GM19438 (cell line): ENCODE results near the gene SLC17A2.

Source experiments
- ATAC-seq: cut with Tn5 transposase; IDR thresholded peaks from one replicate; pipeline ENCODE4 v1.9.1; 2021; ENCODE audit warnings: low read depth; ENCODE audit not compliant: unreplicated experiment

SLC17A2 gene

DNA sequence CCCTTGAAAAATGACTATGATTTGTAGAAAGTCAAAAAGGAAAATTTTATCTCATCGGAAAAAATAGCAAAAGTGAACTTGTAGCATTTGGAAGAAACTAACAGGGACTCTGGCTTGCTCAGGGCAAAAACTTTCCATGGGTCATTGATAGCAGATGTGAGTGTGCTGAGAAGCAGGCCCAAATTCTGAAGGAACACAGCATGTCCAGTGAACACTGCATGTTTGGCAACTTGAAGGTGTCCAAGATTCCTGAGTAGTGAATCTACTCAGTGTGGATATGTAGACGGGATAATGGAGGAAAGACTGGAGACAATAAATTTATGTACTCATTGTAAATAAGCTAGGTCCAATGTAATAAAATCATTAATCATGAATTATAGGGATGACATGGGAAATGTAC, 8.2 kb downstream of the SLC17A2 start:
- ATAC-seq: no peak

DNA sequence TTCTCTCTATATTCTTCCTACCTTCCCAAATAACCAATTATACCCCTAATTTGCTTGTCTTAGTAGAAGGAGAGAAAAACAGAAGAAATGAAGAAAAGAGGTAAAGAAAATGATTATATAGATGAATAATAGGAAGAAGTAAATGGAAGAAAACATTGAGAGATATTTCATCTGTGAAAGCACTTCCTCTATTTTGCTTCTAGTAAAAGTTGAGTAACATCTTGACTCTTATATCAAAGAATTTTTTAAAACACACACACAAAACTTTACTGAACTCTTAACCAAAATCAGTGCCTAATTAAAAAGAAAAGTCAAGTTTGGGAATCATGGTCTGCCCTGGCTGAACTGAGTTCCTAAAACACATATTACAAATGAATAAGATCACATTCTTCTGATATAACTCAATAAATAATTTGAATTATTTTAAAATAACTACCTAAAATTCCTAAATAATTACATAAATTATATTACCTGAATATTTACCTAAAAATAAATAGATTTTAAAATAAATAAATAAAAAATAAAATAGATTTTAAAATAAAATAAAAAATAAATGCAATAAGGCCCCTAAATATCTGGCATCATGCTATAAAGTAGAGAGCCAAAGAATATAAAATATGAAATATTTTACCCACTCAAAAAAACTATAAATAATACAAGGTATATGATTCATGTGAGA, 8.8 kb downstream of the SLC17A2 start:
- no peak for ATAC-seq

DNA sequence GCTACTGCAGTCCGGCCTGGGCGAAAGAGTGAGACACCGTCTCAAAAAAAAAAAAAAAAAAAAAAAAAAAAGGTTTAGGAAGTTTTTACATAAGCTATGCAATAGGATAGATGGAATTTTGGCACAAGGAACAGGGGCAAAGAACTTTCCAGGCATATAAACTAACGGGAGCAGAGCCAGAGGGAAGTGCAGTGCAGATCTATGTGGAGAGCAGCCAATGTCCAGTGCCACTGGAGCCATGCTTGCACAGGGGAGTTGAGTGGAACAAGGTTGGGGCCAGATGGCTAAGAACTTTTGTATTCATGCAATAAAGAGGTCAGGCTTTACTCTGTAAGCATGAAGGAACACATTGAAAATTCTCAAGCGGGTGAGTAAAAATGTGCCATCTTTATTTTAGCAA, 10.8 kb downstream of the SLC17A2 start:
- ATAC-seq: no peak

GRCh38 chr6:25918083-25918683, 12.3 kb downstream of the SLC17A2 start:
- no peak for ATAC-seq

DNA sequence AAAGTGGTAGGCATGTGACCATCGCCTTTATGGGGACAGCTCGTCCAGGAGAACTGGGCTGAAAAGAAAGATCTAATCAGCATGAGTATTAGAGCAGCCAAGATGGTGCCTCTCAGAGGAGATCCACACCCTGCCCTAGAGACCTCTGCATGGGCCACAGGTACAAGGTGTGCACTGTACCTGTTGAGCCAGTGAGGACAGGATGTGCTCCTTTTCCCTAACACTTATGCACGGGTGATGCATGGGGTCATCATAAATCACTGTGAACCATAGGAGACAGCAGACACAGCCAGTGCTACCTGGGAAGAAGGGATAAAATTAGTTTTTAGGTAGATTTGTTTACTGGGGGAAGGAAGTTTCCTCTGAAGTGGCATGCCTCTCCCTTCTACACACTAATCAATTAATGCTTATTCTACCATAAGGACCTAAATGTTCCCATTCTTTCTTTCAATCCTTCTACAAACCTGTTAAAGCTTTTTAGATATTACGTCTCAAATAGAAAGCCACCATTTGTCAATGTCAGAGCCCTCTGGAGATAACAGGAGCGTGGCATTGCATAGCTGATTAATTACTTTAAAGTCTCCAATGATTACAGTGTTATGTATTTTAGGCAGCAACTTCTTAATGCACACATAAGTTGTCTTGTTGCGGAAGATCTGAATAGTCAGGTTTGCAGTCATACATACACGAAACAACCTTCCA, 13.6 kb downstream of the SLC17A2 start:
- no peak for ATAC-seq

- ATAC-seq: no peak
These were observed 14.2 kb downstream of the SLC17A2 start for GRCh38 chr6:25916330-25916729.

GRCh38 chr6:25913741-25914140, 16.8 kb downstream of the SLC17A2 start:
- ATAC-seq: no peak

DNA sequence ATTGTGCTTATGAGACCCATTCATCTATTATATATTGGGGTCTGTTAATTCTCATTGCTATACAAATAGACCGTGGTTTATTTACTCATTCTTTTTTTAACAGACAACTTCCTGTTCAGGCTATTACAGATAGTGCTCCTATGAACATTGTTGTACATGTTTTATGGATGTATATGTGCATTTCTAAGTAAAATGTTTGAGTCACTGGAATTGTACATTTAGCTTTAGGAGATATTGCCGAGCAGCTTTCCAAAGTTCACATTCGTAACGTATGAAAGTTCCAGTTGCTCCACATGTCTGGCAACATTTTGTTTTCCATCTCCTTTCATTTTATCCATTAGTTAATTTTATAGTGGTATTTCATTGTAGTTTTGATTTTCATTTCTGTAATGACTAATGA, 19.1 kb downstream of the SLC17A2 start:
- ATAC-seq: no peak

GRCh38 chr6:25907475-25908014, 22.9 kb downstream of the SLC17A2 start:
- ATAC-seq: no peak

GRCh38 chr6:25903467-25904099, 26.9 kb downstream of the SLC17A2 start:
- ATAC-seq: no peak

- ATAC-seq: no peak
These were observed 28.4 kb downstream of the SLC17A2 start for GRCh38 chr6:25902071-25902470.

GRCh38 chr6:25900843-25901242, 29.6 kb downstream of the SLC17A2 start:
- no peak for ATAC-seq

- ATAC-seq: no peak
These were observed 30.7 kb downstream of the SLC17A2 start for GRCh38 chr6:25899580-25900408.

DNA sequence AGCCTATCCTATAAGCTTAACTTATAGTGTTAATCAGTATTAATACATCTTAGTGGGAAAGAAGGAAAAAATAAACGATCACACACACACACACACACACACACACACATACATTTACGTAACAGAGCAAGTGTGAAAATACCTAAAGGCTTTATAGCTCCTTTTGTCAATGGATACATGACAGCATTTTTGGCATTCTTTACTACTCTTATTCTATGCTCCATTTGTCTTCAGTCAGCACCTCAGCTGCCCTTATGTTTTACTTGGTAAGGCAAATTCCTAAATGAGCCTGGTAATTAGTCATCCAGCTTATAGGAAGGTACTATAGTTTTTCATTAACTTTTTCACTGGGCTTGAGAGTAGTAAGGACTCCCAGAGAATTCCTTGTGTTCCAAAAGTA, 31.4 kb downstream of the SLC17A2 start:
- no peak for ATAC-seq

DNA sequence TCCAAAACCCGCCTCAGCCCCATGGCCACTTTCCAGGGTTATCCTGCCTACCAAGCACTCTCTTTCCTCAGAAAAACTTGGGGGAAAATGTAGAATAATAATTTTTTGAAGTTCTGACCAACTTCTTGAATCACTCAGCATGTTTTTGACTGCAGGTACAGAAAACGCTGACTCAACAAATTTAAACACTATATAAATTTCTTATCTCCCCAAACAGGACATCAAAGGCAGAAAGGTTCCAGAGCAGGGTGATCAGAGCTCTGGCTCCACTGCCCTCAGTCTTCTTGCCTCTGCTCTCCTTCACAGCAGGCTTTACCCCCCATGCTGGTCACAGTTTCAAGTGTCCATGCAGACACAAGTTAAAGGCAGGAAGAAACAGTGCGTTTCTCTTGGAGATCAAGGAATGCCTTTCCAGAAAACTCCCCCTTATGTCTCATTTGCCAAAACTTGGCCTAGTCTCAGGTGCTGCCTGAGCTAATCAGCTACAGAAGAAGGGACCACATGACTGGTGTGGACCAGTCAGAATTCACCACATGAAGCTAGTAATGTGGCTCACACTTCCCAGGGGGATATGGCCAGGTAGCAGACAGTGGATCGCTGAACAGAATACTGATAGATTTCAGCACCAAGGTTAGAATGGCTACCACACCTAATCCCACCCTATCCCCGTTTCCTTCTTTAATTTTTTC, 32.1 kb downstream of the SLC17A2 start:
- no peak for ATAC-seq

DNA sequence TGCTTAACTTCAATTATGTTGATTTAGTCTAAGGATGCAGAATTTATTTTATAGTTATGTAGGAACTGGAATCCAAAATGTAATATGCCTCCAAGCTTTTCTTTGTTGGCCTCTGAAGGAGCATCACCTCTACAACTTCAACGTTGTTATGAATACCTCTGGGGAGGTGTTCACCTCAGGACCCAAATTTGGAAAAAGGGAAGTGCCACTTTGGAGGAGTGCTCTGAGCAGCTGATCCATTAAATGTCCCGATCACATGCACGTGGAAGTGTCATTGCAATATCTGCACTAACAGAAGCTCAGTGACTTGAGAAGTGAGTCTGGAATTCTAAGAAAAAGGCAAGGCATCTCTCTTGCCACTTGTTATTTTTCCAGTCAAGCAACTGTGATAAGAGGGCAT, 34.2 kb downstream of the SLC17A2 start:
- no peak for ATAC-seq

DNA sequence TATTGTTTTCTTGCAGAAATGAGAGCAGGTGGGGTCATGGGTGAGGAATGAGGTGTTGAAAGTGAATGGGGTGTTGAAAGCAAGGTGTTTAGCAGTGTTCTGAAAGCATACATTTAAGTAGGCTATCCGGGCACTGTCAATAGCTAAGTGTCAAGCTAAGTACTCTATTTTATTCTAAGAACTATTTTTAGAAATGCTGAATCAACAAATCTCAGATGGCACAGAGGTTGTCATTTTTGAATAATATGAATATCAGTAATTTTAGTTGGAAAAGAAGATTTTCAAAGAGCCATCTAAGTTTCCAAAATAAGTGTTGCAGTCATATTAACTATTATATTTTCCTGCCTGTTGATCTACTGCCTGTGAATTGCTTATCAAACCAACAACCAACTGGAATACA, 34.7 kb downstream of the SLC17A2 start:
- no peak for ATAC-seq

DNA sequence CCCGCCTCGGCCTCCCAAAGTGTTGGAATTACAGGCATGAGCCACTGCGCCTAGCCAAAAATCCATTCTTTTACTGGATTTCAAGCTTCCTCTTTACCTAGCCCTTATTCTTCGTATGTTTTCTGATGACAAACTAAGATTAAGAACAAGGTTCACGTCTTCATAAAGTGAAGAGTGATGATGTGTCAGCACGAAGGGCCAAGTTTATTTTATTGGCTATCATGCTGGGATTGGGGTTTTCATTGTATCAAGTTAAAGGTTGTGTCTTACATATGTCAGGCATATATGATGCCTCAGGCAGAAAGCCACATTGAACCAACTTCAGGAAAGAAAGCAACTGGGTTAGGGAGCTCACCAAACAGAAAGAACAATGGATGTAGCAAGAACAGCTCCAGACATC, 36.7 kb downstream of the SLC17A2 start:
- ATAC-seq: no peak

GRCh38 chr6:25892877-25893276, 37.6 kb downstream of the SLC17A2 start:
- ATAC-seq: no peak
